ENCODE data around the gene PLIN4.

The PLIN4 gene

GRCh38 chr19:4525563-4526002 lies 7.3 kb upstream of the PLIN4 start:
- no peak for DNase-seq (ENCODE audit: low read depth)

GRCh38 chr19:4524808-4525562 lies 6.7 kb upstream of the PLIN4 start:
- peak; percentile 22 for DNase-seq (ENCODE audit: low read depth)

DNA sequence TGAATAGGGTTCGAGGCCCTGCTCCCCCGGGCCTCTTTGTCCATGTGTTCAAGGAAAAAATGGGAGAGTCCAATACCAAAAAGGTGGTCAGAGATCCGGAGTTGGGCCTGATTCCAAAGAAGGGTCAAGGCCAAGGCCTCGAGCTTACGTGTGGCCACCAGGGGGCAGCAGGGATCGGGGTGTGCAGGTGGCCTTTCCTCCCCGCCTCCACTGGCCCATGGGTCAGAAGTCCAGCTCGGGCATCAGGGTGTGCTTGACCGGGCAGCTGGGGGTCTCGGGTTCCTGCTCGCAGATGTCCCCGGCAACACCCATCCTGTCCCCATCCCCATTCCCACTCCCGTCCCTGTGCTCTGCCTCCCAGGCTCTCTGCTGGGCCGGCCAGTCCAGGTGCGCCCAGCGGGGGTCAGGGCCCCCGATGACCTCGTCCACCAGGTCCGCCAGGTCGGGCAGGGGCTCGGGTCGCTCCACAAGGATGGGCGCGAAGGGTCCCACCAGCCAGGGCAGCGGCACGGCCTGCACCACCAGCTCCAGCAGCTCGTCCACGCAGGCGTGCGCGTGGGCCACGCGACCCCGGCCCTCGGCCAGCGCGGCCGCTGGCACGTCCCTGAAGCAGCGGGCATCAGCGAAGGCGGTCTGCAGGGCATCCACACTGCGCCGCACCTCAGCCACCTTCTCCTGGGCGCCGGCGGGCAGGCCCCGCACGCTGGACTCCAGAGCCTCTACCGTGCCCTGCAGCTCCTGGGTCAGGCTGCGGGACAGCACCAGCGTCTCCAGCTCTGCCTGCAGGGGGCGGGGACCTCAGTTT lies 5.2 kb upstream of the PLIN4 start:
- peak; percentile 16 for DNase-seq (ENCODE audit: low read depth)

DNA sequence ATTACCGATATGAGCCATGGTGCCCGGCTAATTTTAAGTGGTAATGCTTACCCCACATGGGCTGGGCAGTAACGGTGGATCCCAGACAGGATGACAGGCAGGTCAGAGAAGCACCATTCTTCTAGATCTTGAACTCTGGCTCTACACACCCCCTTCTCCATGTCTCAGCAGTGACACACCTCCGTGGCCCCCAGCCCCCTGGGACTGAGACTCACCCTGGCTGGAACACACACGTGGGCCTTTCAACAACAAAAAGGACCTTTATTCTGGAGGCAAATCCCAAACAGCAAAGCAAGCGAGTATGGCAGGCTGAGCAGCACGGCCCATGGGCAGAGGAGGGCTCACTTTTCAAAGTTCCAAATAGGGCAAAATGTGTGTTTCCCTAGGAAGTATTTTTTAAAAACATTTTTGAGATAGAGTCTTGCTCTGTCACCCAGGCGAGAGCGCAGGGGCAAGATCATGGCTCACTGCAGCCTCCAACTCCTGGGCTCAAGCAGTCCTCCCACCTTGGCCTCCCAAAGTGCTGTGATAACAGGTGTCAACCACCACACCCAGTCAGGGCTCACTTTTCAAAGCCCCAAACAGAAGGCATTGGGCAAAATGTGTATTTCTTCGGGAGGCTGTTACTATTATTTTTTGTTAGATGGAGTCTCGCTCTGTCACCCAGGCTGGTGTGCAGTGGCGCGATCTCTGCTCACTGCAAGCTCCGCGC lies 4.2 kb upstream of the PLIN4 start:
- no peak for DNase-seq (ENCODE audit: low read depth)

DNA sequence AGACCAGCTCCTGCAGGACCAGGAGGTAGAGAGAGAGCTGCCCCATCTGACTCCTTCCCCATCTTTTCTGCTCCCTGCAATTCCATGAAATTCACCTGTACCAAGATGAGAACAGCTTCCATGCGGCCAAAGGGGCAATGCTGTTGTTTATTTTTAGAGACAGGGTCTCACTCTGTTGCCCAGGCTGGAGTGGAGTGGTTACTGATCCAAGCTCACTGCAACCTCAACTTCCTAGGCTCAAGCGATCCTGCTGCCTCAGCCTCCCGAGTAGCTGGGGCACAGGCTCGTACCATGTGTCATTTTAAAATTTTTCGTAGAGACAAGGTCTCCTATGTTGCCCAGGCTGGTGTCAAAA lies 3.6 kb upstream of the PLIN4 start:
- DNase-seq (ENCODE audit: low read depth), result no peak

DNA sequence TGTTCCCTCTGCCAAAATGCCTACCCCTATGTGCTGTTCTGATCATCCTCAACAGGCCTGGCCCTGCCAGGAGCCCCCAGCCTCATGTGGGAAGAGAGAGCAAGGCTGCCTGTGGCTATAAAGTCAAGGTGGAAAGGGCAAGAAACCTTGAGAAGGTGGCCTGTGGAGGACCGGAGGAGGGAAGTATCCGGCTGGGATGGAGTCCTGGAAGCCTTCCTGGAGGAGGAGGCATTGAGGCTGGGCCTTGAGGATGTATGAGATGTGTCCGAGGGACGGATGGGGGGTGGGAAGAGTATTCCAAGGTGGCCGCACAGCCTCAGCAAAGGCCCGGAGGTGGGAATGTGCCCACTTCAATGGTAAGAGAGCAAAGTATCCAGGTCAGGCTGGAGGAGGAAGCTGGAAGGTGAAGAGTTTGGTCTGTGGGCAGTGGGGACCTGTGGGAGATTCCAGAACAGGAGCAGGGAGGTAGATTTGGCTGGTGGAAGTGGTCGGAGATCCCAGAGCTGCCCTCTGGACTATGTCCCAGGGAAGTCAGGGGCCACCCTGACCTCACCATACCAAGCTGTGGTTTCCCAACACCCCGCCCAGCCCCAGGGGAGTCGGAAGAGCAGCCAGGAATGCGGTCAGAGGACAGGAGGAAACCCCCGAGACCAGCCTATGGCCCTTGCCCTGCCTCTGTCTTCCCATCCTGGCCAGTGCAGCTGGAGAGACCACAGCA lies 3.0 kb upstream of the PLIN4 start:
- DNase-seq (ENCODE audit: low read depth), result no peak

- DNase-seq (ENCODE audit: low read depth), result peak; percentile 14
Measured at GRCh38 chr19:4519521-4520277, 1.4 kb upstream of the PLIN4 start.

- no peak for DNase-seq (ENCODE audit: low read depth)
Measured at GRCh38 chr19:4519172-4519496, 848 bp upstream of the PLIN4 start.

DNA sequence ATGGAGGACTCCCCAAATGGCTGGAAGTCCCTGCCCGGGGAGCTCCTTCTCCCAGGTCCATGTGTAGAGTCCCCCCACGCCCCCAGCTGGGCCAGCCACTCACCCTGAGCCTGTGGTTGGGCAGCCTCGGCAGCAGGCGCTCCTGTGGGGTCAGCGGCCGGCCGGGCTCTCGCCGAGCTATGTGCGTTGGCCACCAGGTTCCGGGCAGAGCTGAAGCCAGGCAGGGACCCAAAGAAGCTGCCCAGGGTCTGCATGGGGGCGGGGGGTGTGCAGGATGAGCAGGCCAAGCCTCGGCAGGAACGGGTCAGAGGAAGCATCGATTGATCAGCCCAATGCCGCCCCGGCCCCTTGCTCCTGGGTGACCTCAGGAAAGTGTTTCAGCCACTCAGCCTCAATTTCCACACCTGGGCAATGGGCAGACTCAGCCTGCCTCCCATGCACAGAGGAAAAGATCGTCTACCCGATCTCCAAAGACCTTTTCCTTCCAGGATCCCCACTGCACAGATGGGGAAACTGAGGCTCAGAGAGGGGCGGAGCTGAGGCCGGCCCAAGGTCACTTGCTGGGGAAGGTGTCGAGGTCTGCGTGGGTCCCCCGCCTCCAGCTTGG lies 732 bp downstream of the PLIN4 start:
- DNase-seq (ENCODE audit: low read depth), result no peak

- no peak for DNase-seq (ENCODE audit: low read depth)
Measured at GRCh38 chr19:4516939-4517300, 1.4 kb downstream of the PLIN4 start.

GRCh38 chr19:4516199-4516938 lies 1.9 kb downstream of the PLIN4 start:
- DNase-seq (ENCODE audit: low read depth), result no peak

GRCh38 chr19:4515732-4516131 lies 2.6 kb downstream of the PLIN4 start:
- no peak for DNase-seq (ENCODE audit: low read depth)

DNA sequence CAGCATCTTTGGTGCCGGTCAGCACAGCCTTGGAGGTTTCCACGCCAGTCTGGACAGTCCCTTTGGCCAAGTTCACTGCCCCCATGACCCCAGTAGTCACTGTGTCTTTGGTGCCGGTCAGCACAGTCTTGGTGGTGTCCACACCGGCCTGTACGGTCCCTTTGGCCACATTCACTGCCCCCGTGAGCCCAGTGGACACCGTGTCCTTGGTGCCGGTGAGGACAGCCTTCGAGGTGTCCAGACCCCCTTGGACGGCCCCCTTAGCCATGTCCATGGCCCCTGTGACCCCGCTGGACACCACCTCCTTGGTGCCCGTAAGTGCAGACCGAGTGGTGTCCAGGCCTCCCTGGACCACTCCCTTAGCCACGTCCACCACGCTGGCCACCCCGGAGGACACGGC lies 5.0 kb downstream of the PLIN4 start:
- no peak for DNase-seq (ENCODE audit: low read depth)

GRCh38 chr19:4512070-4512469 lies 6.2 kb downstream of the PLIN4 start:
- no peak for DNase-seq (ENCODE audit: low read depth)

- no peak for DNase-seq (ENCODE audit: low read depth)
Measured at GRCh38 chr19:4511300-4512054, 6.8 kb downstream of the PLIN4 start.

GRCh38 chr19:4510435-4511255 lies 7.6 kb downstream of the PLIN4 start:
- DNase-seq (ENCODE audit: low read depth), result no peak

DNA sequence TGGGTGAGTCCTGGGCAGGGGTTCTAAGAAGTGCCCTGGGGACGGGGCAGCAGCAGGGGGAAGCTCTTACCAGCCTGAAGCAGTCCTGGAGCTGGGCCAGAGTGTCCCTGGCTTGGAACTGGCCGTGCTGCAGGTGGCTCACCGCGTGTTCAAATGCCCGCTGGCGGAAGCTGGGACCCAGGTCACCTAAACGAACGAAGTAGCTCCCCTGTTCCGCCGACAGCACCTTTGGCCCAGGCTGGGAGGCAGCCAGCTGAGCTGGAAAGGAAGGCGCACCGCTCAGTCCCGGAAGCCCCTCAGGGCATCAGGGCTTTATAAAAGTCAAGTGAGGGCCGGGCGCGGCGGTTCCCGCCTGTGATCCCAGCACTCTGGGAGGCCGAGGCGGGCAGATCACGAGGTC lies 9.6 kb downstream of the PLIN4 start:
- no peak for DNase-seq (ENCODE audit: low read depth)

- DNase-seq (ENCODE audit: low read depth), result no peak
Measured at GRCh38 chr19:4507804-4508203, 10.5 kb downstream of the PLIN4 start.

- no peak for DNase-seq (ENCODE audit: low read depth)
Measured at GRCh38 chr19:4507150-4507452, 11.2 kb downstream of the PLIN4 start.

Measured in amniotic epithelial cell (primary cell).